ENCODE results near the gene PPP1R7.
"Not testable (repeated sequence)": the region's sequence is repeated elsewhere in the genome, so short reads cannot be mapped to it uniquely, and the experiment has no call there.

The PPP1R7 gene

DNA sequence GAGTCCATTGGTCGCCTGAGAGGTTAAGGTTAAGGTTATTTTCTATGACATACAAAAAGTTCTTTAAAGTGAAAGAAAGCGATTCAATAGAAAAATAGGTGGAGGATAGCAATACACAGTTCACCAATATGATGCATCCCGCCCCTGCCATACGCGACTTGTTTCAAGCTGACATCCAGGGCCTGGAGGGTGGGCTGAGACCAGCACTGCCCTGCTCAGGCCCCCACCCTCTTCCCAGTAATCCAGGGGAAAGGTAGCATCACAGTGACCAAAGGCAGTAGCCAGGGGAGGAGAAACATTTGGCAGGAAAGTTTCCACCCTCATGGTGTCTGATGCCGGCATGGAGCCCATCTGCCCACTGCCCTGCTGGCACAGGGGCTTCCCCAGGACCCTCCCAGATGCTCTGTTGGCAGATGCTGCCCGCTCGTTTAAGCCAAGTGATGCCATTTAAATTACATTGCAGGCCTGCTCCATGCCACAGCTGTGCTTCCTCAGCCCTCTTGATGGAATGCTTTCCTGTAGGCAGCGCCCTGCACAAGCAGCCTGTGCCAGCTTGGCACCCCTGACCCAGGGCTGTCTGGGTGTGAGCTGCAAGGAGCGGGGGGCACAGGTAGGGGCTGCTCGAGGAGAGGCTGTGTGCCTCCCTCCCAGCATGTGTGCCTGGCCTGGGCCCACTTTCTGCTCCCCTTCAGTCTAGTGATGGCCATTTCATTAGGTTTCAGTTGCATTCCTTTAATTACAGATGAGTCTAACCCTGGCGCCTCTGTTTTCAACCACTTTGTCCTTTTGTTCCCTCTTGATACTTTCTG, 27.5 kb downstream of the PPP1R7 start:
- DNase-seq = no peak

GRCh38 chr2:241178961-241179360, 28.7 kb downstream of the PPP1R7 start:
- DNase-seq = no peak

DNA sequence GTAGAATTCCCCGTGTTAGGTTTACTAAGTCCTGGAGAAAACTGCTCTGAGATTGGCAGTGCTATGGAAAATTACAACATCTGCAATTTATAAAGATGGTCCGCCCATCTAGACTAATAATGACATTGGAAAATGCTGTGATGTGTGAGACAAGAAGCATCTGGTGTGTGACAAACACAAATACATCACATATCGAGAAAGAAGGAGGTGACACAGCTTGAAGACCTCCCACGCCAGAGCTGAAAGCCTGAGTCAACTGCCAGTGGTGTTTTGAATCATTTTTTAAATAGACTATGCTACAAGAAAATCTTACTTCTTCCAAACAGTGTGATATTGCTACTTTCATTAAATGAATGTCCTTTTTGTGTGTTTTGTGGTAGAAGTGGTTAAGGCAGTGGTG, 29.6 kb downstream of the PPP1R7 start:
- no peak for DNase-seq

DNA sequence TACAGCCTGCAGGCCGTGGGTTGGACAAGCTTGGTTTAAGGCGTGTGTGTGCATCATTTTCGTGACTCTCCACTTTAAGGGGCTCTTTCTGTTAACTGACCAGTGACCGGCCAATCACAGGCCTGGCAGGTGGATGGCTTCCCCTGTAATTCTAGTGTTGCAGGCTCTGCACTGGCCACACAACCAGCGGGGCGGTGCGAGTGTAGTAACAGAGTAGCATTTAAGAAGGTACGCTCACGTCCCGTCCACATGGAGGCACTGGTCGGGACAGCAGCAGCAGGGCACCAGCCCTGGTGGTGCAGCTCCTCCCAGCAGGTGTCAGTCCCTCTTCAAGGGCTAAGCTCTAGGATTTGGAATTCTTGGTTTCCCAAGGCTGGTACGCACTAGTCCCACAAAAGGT, 30.2 kb downstream of the PPP1R7 start:
- no peak for DNase-seq

DNA sequence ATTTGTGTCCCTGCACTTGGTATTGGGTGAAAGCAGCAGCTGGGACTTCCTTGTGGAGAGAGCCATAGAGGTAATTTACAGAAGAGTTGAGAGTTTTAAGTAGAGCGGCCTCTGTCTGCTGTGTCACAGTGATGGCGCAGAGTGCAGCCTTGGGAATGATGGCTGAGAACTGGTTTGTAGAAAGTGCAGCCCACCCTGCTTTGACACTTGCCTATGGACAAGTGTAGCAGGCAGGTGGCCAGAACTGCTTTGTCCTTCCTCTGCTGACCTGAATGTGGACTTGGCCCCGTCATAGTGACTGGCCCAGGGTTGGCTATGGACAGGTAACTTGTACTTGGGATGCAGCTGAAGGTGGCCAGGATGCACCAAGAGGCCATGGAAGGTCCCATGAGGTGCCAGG, 31.9 kb downstream of the PPP1R7 start:
- no peak for DNase-seq

GRCh38 chr2:241182531-241183133, 32.4 kb downstream of the PPP1R7 start:
- DNase-seq = no peak

GRCh38 chr2:241183221-241183620, 33.0 kb downstream of the PPP1R7 start:
- DNase-seq = no peak

DNA sequence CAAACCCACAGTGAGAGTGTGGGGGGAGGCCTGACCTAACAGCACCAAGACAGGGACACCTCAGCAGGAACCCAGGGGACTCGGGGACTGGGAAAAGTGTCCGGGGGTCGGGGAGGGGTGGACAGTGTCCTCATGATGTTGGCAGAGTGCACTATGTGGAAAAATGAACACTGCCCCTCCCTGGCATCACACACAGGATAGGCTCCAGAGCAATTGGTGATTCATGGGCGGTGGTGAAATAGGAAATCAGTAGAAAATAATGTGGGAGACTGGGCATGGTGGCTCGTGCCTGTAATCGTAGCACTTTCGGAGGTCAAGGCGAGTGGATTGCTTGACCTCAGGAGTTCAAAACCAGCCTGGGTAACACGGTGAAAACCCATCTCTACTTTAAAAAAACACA, 34.6 kb downstream of the PPP1R7 start:
- DNase-seq = no peak

GRCh38 chr2:241185961-241186360, 35.7 kb downstream of the PPP1R7 start:
- DNase-seq = no peak

DNA sequence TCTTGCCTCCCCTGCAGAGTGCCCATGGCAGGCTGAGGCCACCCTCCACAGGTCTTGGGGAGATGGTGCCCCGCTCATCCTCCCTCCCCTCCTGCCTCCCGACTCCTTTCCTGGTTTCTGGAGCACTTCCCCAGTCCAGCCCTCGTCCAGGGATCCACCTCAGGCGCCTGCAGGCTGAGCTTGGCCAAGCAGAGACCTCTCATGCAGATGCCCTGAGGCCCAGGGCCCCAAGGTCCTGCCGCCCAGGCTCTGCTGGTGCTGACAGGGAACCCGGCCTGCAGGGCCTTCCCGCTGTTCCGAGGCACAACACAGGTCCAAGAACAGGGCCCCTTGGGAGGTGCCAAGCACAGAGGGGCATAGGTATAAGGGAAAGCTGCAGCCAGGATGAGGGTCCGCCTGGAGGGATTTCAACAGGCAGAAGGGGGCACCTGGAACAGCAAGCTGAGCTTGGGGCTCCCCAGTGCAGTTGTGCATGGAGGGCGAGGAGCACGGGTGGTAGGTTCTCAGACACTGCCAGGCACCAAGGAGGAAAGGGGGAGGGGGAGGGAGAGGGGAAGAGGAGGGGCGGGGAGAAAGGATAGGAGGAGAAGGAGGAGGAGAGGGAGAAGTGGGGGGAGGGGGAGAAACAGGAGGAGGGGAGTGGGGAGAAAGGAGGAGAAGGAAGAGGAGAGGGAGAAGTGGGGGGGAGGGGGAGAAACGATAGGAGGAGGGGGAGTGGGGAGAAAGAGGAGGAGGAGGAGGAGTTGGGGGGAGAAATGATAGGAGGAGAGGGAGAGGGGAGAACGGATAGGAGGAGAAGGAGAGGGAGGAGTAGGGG, 37.0 kb downstream of the PPP1R7 start:
- no peak for DNase-seq

DNA sequence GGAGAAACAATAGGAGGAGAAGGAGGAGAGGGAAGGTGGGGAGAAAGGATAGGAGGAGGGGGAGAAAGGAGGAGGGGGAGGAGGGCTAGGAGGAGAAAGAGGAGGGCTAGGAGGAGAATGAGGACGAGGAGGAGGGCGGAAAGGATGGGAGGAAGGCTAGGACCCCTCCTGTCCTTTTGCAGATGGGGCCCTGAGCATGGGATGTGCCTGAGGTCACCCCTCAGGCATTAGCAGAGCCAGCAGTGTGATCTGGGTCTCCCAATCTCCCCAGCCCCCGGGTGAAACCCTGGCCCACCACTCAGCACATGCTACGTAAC, 37.6 kb downstream of the PPP1R7 start:
- DNase-seq = no peak

DNA sequence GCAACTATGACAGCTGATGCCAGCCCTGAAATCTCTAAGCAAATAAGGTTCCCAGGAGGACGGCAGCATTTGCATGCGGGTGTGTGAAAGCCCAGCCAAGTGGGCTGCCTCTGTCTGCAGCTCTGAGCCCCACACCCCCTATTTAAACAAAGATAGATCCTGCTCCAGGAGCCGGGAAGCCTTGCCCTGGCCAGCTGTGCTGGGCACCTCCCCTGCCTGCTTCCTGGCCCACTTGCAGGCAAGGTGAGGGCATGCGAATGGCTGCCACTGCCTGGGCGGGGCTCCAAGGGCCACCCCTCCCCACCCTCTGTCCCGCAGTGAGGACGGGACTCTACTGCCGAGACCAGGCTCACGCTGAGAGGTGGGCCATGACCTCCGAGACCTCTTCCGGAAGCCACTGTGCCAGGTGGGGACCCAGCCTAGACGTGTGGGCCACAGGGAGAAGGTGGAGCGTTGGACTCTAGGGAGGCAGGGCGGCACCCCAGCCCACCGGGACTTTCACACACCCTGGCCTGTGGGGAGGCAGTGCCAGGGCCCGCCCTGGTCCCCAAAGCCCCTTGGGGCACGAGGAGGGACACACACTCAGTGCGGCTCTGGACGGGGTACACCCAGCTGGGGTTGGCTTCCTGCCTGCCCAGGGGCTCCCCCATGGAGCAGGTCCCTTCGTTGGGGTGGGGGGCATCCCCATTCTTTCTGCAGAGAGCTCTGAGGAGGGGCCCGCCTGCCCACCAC, 38.3 kb downstream of the PPP1R7 start, which contains the start of gene ANO7:
ANO7 (plus strand) TSS at position 317 of the 732 bp plus-strand sequence. CDS start 1,387 bp downstream, outside the sequence.
- no peak for DNase-seq

DNA sequence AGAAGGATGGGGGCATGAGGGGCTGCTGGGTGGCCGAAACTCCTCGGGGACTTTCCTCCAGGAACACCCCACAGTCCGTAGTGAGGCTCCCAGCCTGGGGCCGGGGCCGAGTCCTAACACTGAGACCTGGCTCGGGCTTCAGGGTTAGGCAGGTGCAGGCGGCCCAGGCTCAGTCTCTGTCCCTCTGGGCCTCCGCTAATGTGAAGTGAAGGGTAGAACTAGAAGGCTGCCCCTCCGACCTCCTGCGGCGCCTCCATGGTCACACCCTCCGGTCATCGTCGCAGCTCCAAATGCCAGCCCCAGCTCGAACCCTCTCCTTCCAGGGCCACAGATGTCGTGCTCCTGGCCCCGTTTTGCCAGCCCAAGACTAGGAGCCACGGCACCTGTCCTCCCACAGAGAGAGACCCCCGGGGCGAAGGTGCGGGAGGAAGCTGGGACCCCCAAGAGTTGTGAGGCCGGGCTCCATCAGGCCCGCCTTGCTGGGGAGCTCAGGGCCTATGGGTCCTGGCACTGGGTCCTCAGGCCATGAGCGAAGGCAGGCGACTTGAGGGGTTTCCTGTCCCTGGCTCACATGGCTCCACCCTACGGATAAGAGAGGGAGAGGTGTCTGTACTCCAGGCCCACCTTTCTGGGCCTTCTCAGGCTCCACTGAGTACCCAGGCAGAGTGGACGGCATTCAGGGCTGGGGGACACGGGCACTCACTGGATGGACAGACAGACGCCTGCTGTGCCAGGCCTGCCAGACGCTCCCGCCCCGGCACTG, 39.0 kb downstream of the PPP1R7 start:
- no peak for DNase-seq

DNA sequence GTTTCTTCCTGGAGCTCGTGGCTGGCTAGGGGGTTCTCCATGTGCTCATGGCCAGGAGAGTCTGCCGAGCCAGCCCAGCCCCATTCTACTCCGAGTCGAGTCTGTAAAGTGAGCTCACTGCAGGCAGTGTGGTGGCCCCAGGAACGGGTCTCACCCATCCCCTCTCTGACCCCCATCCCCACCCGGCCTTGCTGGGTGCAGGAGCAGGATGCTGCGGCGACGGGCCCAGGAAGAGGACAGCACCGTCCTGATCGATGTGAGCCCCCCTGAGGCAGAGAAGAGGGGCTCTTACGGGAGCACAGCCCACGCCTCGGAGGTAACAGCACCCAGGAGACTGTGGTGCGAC, 39.6 kb downstream of the PPP1R7 start:
- DNase-seq = no peak

DNA sequence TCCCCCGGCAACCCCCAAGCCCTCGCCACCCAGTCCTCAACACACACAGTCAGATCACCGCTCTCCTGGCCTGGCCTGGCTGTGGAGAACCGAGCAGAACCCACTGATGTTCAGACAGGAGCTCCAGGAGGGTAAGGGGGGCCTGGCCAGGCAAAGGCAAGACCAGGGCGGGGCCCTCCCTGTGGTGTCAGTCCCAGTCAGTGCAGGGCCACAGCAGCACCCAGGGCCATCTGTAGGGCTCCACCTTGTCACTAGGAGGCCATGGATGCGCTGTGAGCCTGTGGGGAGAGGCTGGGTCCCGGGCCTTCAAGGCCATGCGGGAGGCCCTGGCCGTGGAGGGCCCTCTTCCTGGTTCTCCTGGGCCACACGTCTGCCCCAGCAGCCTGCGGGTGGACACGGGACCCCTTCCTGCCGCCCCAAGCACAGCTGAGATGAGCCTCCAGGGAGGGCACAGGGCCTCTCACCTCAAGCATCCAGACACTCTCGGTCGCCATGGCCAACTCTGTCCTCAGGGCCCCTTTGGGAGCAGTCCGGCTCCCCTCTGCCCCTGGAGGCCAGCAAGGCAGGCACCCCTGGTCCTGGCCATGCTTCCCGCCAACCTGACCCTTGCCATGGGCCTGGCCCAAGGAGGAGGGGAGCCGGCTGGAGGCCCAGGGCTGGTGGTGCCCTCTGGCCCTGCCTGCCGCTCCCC, 40.2 kb downstream of the PPP1R7 start:
- no peak for DNase-seq

DNA sequence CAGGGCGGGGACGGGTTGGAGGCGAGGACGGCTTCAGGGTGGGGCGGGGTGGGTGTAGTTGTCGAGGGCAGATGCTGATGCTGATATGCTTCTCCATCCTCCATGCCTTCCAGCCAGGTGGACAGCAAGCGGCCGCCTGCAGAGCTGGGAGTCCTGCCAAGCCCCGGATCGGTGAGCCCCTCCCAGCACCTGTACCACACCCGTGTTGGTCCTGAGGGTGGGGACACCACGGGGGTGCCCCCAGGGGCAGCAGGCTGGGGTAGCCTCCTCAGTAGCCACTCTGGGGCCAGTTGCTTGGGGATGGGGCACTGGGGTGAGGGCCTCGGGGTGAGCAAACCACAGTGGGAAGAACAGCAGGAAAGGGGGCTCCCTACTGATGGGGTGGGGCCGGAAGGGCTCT, 40.8 kb downstream of the PPP1R7 start:
- DNase-seq = no peak

GRCh38 chr2:241193271-241193670, 43.0 kb downstream of the PPP1R7 start:
- no peak for DNase-seq

DNA sequence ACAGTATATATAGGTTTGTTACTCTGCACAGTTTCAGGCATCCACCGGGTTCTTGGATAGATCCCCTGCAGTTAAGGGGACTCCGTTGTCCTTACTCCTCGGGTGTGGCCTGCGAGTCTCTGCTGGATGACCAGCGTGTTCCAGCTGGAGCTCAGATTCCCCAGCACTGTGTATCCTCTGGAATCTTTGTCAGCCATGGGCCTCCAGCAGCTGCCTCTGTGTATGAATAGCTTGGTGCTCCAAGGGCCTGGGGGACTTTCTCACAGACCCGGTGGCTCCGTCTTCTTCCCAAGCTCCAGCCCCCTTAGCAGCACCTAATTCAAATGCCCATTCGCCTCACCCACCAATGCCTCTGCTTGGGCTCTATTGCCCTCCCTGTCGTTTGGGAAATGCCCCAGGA, 44.5 kb downstream of the PPP1R7 start:
- DNase-seq = no peak

DNA sequence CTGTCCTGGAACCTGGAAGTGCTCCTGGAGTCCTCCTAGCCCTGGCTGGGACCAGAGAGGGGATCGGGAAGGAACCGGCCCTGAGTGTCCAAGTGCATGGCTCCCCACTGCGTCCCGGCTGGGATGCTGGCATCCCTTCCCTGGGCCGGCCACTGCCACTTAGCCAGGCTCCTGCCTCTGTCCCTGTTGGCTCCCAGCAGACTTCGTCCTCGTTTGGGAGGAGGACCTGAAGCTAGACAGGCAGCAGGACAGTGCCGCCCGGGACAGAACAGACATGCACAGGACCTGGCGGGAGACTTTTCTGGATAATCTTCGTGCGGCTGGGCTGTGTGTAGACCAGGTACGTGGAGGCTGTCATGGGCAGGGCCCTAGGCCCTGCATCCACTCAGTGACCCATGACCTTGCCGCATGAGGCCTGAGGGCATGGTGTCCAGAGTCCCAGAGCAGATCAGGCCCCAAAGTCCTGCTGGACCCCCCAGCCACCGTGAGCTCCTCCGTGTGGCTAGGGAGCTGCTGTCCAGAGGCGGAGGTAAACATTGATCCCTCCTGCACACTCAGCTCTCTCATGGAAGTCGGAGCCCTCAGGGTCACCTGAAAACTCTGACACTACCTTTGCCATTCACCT, 45.4 kb downstream of the PPP1R7 start:
- DNase-seq = peak; percentile 44

DNA sequence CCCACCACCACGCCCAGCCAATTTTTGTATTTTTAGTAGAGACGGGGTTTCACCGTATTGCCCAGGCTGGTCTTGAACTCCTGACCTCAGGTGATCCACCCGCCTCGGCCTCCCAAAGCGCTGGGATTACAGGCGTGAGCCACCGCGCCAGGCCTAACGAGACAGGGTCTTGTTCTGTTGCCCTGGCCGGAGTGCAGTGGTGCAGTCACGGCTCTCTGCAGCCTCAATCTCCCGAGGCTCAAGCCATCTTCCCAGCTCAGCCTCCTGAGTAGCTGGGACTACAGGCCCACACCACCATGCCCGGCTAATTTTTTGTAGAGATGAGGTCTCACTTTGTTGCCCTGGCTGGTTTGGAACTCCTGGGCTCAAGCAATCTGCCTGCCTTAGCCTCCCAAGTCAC, 47.0 kb downstream of the PPP1R7 start:
- not testable (repeated sequence) for DNase-seq

DNA sequence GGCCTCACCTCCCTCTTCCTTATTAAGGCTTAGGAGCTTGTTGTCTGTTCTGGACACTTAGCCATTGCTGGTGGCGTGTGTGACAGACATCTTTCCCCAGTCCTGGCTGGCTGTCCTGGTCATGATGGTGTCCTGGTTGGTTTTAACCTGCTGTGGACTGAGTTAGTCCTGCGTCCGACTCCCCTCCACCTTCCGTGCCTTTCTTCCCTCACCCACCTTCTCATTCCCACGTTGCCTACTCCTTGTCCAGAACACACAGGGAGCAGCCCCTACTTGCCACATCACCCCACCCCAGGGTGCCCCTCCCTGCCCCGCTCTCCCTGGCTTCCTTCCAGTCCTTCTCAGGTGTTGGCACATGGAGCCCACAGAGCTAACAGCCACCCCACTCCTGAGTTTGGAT, 47.7 kb downstream of the PPP1R7 start:
- DNase-seq = no peak
